ENCODE results near the gene WDR41. TPM values are rescaled to one million over a fixed set of nuclear protein-coding genes. Genes with fewer than 3 reads are reported as not detected.

The WDR41 gene
- polyA plus RNA-seq, 2 of the 4 experiments (the other 2 are of a cell fraction): 62.1 to 88.5 TPM

DNA sequence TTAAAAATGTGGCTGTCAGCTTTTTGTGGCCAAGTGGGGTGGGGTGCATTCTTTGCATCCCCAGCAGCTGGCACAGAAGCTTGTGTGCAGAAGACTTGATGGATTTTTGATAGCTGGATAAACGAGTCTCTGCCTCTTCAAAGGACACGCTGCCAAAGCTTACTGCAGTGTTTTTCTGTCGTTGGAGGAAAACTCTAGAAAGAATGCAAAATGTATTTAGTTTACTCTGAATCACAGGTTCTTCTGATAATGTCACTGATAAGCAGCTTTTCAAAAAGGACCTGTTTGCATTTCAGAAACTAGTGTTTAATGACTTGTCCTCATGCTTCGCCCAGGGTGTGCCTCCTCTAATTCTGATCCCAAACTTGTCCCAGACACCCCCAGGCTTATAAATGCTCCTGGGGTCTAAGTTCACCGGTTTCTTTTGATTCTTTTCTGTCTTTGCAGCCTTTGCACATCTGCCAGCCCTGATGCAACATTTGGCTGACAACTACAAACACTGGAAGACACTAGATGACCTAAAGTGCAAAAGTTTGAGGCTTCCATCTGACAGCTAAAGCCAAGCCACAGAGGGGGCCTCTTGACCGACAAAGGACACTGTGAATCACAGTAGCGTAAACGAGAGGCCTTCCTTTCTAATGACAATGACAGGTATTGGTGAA is 66.0 kb downstream of the WDR41 start:
- ATAC-seq (peak; percentile 29 to 35; a peak in 3 of 6 replicates), DNase-seq (ENCODE audit: low read depth in 1 of 2, low spot score in 1 of 2) (peak in 1 of 2 experiments; percentile 37), FAIRE-seq (no peak)
- ChIA-PET CTCF (interaction anchor here (0.6 to 3.9 kb wide), 6 partner anchors 10 to 381 kb away, joined by 3 to 15 read pairs (median 6); partner anchors contain the start of gene WDR41), POLR2A (interaction anchor here (0.8 kb wide), 1 partner anchor 258 kb away, joined by 3 read pairs; no protein-coding TSS in a partner anchor)
- no peak overlapping the region for H3K4me3 ChIP-seq
- peaks cover 30% of the 10 kb centered on the region for H3K4me1 ChIP-seq
- peak overlapping the region; percentile 22 for H3K4me2 ChIP-seq
- WGBS (ENCODE audit: missing lambda C conversion rate): 15% methylated on average over 8 of the region's 8 CpGs
- peak overlapping the region; percentile 15 to 52; a peak in 4 of 6 replicates for H3K27ac ChIP-seq
- no peaks in the 10 kb centered on the region for H3K9me3 ChIP-seq
- TF ChIP-seq, protein P1, sequence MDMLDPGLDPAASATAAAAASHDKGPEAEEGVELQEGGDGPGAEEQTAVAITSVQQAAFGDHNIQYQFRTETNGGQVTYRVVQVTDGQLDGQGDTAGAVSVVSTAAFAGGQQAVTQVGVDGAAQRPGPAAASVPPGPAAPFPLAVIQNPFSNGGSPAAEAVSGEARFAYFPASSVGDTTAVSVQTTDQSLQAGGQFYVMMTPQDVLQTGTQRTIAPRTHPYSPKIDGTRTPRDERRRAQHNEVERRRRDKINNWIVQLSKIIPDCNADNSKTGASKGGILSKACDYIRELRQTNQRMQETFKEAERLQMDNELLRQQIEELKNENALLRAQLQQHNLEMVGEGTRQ (IDR thresholded peaks at IDR 0.05): no peak
- TF ChIP-seq GATA3 (IDR thresholded peaks at IDR 0.05; ENCODE audit: borderline replicate concordance): peak; percentile 80; the same call in 1 of the 2 replicates
- TF ChIP-seq, protein P2, sequence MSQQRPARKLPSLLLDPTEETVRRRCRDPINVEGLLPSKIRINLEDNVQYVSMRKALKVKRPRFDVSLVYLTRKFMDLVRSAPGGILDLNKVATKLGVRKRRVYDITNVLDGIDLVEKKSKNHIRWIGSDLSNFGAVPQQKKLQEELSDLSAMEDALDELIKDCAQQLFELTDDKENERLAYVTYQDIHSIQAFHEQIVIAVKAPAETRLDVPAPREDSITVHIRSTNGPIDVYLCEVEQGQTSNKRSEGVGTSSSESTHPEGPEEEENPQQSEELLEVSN (IDR thresholded peaks at IDR 0.05; ENCODE audit: borderline replicate concordance, low read depth): no peak
- no peak for TF ChIP-seq MAZ (IDR thresholded peaks at IDR 0.05; ENCODE audit: borderline replicate concordance, low read depth, low read length)
- no peak for TF ChIP-seq NR3C1 (IDR thresholded peaks at IDR 0.05)
- TF ChIP-seq HEYL (CRISPR knock-in tag; IDR thresholded peaks at IDR 0.05): no peak
- no peak for TF ChIP-seq KDM1A (IDR thresholded peaks at IDR 0.05; ENCODE audit: low read depth)
- TF ChIP-seq CHD2 (IDR thresholded peaks at IDR 0.05; ENCODE audit: low read length, partially characterized antibody): no peak
- TF ChIP-seq, protein P3, sequence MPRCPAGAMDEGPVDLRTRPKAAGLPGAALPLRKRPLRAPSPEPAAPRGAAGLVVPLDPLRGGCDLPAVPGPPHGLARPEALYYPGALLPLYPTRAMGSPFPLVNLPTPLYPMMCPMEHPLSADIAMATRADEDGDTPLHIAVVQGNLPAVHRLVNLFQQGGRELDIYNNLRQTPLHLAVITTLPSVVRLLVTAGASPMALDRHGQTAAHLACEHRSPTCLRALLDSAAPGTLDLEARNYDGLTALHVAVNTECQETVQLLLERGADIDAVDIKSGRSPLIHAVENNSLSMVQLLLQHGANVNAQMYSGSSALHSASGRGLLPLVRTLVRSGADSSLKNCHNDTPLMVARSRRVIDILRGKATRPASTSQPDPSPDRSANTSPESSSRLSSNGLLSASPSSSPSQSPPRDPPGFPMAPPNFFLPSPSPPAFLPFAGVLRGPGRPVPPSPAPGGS (IDR thresholded peaks at IDR 0.05): 0 out of 3 replicates have a peak, but pooled peaks have one; percentile 31
- peak in 1 of 2 experiments; percentile 35; a peak in 1 of 5 replicates for TF ChIP-seq EP300 (IDR thresholded peaks at IDR 0.05)
- TF ChIP-seq, protein P4, sequence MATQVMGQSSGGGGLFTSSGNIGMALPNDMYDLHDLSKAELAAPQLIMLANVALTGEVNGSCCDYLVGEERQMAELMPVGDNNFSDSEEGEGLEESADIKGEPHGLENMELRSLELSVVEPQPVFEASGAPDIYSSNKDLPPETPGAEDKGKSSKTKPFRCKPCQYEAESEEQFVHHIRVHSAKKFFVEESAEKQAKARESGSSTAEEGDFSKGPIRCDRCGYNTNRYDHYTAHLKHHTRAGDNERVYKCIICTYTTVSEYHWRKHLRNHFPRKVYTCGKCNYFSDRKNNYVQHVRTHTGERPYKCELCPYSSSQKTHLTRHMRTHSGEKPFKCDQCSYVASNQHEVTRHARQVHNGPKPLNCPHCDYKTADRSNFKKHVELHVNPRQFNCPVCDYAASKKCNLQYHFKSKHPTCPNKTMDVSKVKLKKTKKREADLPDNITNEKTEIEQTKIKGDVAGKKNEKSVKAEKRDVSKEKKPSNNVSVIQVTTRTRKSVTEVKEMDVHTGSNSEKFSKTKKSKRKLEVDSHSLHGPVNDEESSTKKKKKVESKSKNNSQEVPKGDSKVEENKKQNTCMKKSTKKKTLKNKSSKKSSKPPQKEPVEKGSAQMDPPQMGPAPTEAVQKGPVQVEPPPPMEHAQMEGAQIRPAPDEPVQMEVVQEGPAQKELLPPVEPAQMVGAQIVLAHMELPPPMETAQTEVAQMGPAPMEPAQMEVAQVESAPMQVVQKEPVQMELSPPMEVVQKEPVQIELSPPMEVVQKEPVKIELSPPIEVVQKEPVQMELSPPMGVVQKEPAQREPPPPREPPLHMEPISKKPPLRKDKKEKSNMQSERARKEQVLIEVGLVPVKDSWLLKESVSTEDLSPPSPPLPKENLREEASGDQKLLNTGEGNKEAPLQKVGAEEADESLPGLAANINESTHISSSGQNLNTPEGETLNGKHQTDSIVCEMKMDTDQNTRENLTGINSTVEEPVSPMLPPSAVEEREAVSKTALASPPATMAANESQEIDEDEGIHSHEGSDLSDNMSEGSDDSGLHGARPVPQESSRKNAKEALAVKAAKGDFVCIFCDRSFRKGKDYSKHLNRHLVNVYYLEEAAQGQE (IDR thresholded peaks at IDR 0.05): no peak
- TF ChIP-seq RNF2 (IDR thresholded peaks at IDR 0.05; ENCODE audit: borderline replicate concordance, low read depth): no peak
- no peak for TF ChIP-seq TP53 (CRISPR knock-in tag; IDR thresholded peaks at IDR 0.05)
- TF ChIP-seq JUNB (IDR thresholded peaks at IDR 0.05): peak; percentile 24; the same call in 1 of the 2 replicates
- no peak for TF ChIP-seq NFE2L2 (conservative IDR thresholded peaks at IDR 0.05; ENCODE audit: low read length)
- no peak for TF ChIP-seq HOXB13 (CRISPR knock-in tag; IDR thresholded peaks at IDR 0.05; ENCODE audit: low read depth)

DNA sequence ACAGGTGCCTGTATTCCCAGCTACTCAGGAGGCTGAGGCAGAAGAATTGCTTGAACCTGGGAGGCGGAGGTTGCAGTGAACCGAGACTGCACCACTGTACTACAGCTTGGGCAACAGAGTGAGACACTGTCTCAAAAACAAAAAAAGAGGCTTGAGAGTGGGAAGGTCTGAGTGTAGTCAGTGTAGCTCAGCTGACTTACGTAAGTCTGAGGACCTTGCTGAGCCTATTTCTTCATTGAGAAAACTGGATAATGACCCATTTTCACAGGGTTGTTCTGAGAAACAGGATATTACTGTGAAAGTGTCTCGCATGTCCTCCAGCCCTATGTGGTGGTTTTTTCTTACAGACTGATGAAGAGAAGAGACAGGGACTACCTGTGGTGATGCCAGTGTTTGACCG is 66.7 kb downstream of the WDR41 start:
- Histone ChIP-seq H3K27ac (peak overlapping the region in 1 of 2 experiments; percentile 3; a peak in 1 of 6 replicates), H3K9me3 (no peaks in the 10 kb centered on the region), H3K4me1 (peaks cover 27% of the 10 kb centered on the region), H3K4me3 (no peak overlapping the region), H3K4me2 (peak overlapping the region; percentile 22; the same call in 2 of the 3 replicates)
- ATAC-seq (peak in 1 of 2 experiments; percentile 27; a peak in 1 of 6 replicates), DNase-seq (ENCODE audit: low read depth in 1 of 2, low spot score in 1 of 2) (no peak), FAIRE-seq (no peak)
- 95% methylated on average over 5 of the region's 5 CpGs for WGBS (ENCODE audit: missing lambda C conversion rate)
- TF ChIP-seq RFX5 (IDR thresholded peaks at IDR 0.05): no peak
- POLR2A ChIA-PET: interaction anchor here (0.8 kb wide), 1 partner anchor 257 kb away, joined by 3 read pairs; no protein-coding TSS in a partner anchor
- CTCF ChIA-PET: interaction anchor here (1.4 to 3.9 kb wide), 4 partner anchors 11 to 280 kb away, joined by 4 to 15 read pairs (median 12); partner anchors contain the start of gene WDR41
